Natural killer cell (primary cell): ENCODE results near the gene TLK1. TPM values are rescaled to one million over a fixed set of nuclear protein-coding genes. Genes with fewer than 3 reads are reported as not detected.

Source experiments
- ATAC-seq, 3 donors: fragments of 150-1000 bp in 2 of 3; fragments of 200-7000 bp in 1 of 3; cut with Tn5 transposase; 1 replicate in 1 of 3; 2 replicates in 2 of 3; pipeline ENCODE4 v1.10.0; 2021; ENCODE audit warnings: mild to moderate bottlenecking in 2 of 3, moderate library complexity in 2 of 3
- DNase-seq, 2 donors: peaks; one replicate each; pipeline versions ENCODE4 v3.0.0 to v3.0.0-alpha.2; 2013 to 2021; ENCODE audit warnings: mixed read lengths in 1 of 2
- H3K27ac ChIP-seq: one replicate; pipeline ENCODE4 v1.5.1; 2013; ENCODE audit warnings: mild to moderate bottlenecking, low read length
- H3K27me3 ChIP-seq: one replicate; pipeline ENCODE4 v1.6.1; 2013; ENCODE audit warnings: low read length; ENCODE audit not compliant: control insufficient read depth, insufficient read depth
- H3K36me3 ChIP-seq: one replicate; pipeline ENCODE4 v1.6.1; 2013; ENCODE audit warnings: low read length; ENCODE audit not compliant: control insufficient read depth, insufficient read depth
- H3K4me1 ChIP-seq: one replicate; pipeline ENCODE4 v1.6.1; 2013; ENCODE audit warnings: low read length; ENCODE audit not compliant: control insufficient read depth, insufficient read depth
- H3K4me3 ChIP-seq: one replicate; pipeline ENCODE4 v1.5.1; 2013; ENCODE audit warnings: low read length
- H3K9me3 ChIP-seq: one replicate; pipeline ENCODE4 v1.6.1; 2013; ENCODE audit warnings: low read length; ENCODE audit not compliant: control insufficient read depth, insufficient read depth
- H3K27ac Mint-ChIP-seq, 2 donors: one replicate each; pipeline ENCODE4 v1.8.0; 2022; ENCODE audit warnings: mild to moderate bottlenecking in 2 of 2, mixed read lengths in 2 of 2, moderate library complexity in 1 of 2
- H3K27me3 Mint-ChIP-seq, 2 donors: one replicate each; pipeline ENCODE4 v1.8.0; 2022; ENCODE audit warnings: low read depth in 2 of 2, mixed read lengths in 2 of 2
- H3K36me3 Mint-ChIP-seq: one replicate; pipeline ENCODE4 v1.8.0; 2022; ENCODE audit warnings: mixed read lengths
- H3K4me1 Mint-ChIP-seq, 2 donors: one replicate each; pipeline ENCODE4 v1.8.0; 2022; ENCODE audit warnings: mixed read lengths in 2 of 2
- H3K4me3 Mint-ChIP-seq: one replicate; pipeline ENCODE4 v1.8.0; 2022; ENCODE audit warnings: mild to moderate bottlenecking, moderate library complexity, mixed read lengths
- H3K9me3 Mint-ChIP-seq, 2 donors: one replicate each; pipeline ENCODE4 v1.8.0; 2022; ENCODE audit warnings: mixed read lengths in 2 of 2
- CTCF ChIP-seq: fragments of 200-600 bp; IDR thresholded peaks from one replicate; pipeline ENCODE4 v1.8.0; 2022; ENCODE audit warnings: antibody characterized with exemption
- WGBS: methylation state at CpG from one replicate; pipeline ENCODE4 v1.1.7; 2013; ENCODE audit warnings: missing lambda C conversion rate; ENCODE audit not compliant: insufficient coverage; 5-methylcytosine and 5-hydroxymethylcytosine counted together
- intact Hi-C: fragments of 100-400 bp; cut with micrococcal nuclease; formaldehyde crosslinking; loops from one replicate; pipeline ENCODE4 v1.14.2; 2022
- total RNA-seq, 4 donors: library from RNA; stranded (reverse); fragments of 120-200 nt in 1 of 4; gene quantifications; one replicate each; pipeline versions ENCODE4 v1.2.3 to v1.2.4, GENCODE V29; 2013 to 2022

The TLK1 gene
- total RNA-seq, 3 donors from 2014 or later (not counting 1 experiment from before 2014, with no cell fraction given) = 90.9 to 101 (median 91.2) TPM

GRCh38 chr2:171008550-171009205, 152.0 kb downstream of the TLK1 start:
- H3K36me3 Mint-ChIP-seq = no peaks in the 10 kb centered on the region
- no peaks in the 10 kb centered on the region for H3K9me3 ChIP-seq
- H3K27me3 ChIP-seq = no peaks in the 10 kb centered on the region
- TF ChIP-seq CTCF = no peak
- no peak overlapping the region for H3K27ac ChIP-seq
- H3K4me1 ChIP-seq = no peaks in the 10 kb centered on the region
- H3K27ac Mint-ChIP-seq = no peak overlapping the region
- ATAC-seq = no peak
- no peaks in the 10 kb centered on the region for H3K27me3 Mint-ChIP-seq
- WGBS = 100% methylated on average over 2 of the region's 2 CpGs
- H3K9me3 Mint-ChIP-seq = no peaks in the 10 kb centered on the region
- no peak overlapping the region for H3K4me3 Mint-ChIP-seq
- intact Hi-C loops = no loop called here
- peaks cover 51% of the 10 kb centered on the region for H3K36me3 ChIP-seq
- no peak overlapping the region for H3K4me3 ChIP-seq
- peaks cover 0 to 6% of the 10 kb centered on the region in 2 donors for H3K4me1 Mint-ChIP-seq
- DNase-seq = no peak

GRCh38 chr2:171004833-171005232, 155.9 kb downstream of the TLK1 start:
- no peak overlapping the region for H3K4me3 ChIP-seq
- H3K27ac ChIP-seq = no peak overlapping the region
- H3K9me3 ChIP-seq = no peaks in the 10 kb centered on the region
- intact Hi-C loops = no loop called here
- DNase-seq (no peak), ATAC-seq (no peak)
- no peaks in the 10 kb centered on the region for H3K4me1 ChIP-seq
- Mint-ChIP-seq H3K36me3 (no peaks in the 10 kb centered on the region), H3K4me1 (no peaks in the 10 kb centered on the region), H3K27ac (no peak overlapping the region), H3K9me3 (no peaks in the 10 kb centered on the region), H3K27me3 (no peaks in the 10 kb centered on the region), H3K4me3 (no peak overlapping the region)
- H3K27me3 ChIP-seq = no peaks in the 10 kb centered on the region
- TF ChIP-seq CTCF = no peak
- H3K36me3 ChIP-seq = peaks cover 46% of the 10 kb centered on the region
- WGBS = 80% methylated on average over 1 of the region's 2 CpGs

- Histone ChIP-seq H3K27ac (no peak overlapping the region), H3K4me1 (no peaks in the 10 kb centered on the region), H3K27me3 (no peaks in the 10 kb centered on the region), H3K4me3 (no peak overlapping the region), H3K9me3 (no peaks in the 10 kb centered on the region), H3K36me3 (peaks cover 42% of the 10 kb centered on the region)
- ATAC-seq (no peak), DNase-seq (no peak)
- Mint-ChIP-seq H3K27ac (no peak overlapping the region), H3K4me3 (no peak overlapping the region), H3K36me3 (no peaks in the 10 kb centered on the region), H3K9me3 (no peaks in the 10 kb centered on the region), H3K4me1 (no peaks in the 10 kb centered on the region), H3K27me3 (no peaks in the 10 kb centered on the region)
- no peak for TF ChIP-seq CTCF
- no CpG with 5 or more reads among the region's 2 CpGs for WGBS
- intact Hi-C loops = no loop called here
These were observed 156.3 kb downstream of the TLK1 start for GRCh38 chr2:171004363-171004762.

- ATAC-seq (no peak), DNase-seq (no peak)
- Mint-ChIP-seq H3K4me1 (no peaks in the 10 kb centered on the region), H3K36me3 (no peaks in the 10 kb centered on the region), H3K27ac (no peak overlapping the region), H3K9me3 (no peaks in the 10 kb centered on the region), H3K27me3 (no peaks in the 10 kb centered on the region), H3K4me3 (no peak overlapping the region)
- no peaks in the 10 kb centered on the region for H3K27me3 ChIP-seq
- intact Hi-C loops = no loop called here
- H3K4me1 ChIP-seq = no peaks in the 10 kb centered on the region
- H3K4me3 ChIP-seq = no peak overlapping the region
- H3K9me3 ChIP-seq = no peaks in the 10 kb centered on the region
- 85% methylated on average over 5 of the region's 6 CpGs for WGBS
- peaks cover 31% of the 10 kb centered on the region for H3K36me3 ChIP-seq
- H3K27ac ChIP-seq = no peak overlapping the region
- no peak for TF ChIP-seq CTCF
These were observed 161.0 kb downstream of the TLK1 start for GRCh38 chr2:170999654-171000053.
